GM21447 (cell line): ENCODE measurements around the gene SEZ6.

Source experiments
- ATAC-seq: cut with Tn5 transposase; IDR thresholded peaks from one replicate; pipeline ENCODE4 v1.9.1; 2021; ENCODE audit not compliant: unreplicated experiment

The SEZ6 gene

DNA sequence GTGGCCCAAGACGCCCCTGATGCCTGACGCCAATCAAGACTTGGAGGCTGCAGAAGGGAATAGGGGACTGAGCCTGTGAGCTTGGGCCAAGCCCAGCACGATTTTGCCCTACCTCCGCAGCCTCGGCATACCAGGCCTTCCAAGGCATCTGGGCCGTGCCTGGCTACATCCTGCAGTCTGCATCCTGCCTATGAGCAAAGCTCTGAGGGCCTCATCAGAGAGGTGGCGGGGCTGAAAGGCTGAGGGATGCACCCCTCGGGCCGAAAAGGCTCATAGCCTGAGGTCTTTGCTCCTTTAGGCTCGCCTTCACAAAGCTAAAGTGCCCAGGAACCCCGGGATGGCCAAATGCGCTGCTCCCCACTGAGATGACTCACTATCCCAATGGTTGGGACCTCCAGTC lies 2.5 kb downstream of the SEZ6 start:
- no peak for ATAC-seq

DNA sequence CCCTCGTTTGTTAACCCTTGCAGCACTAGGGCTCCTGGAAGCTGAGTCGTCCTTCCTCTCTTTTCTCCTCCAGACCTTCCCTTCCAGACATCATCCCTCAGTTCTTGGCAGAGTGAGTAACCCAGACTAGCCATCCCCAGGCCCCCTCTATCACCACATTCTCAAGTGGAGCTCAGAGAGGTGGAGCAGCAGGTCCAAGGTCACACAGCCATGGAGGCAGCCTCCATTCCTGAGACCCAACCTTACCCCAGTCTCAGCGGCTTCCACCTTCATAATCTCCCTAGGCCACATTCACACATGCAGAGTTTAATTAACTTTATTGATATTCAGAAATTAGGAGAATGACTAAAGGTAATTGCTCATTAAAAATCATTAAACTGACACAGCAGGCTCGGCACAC lies 3.0 kb downstream of the SEZ6 start:
- no peak for ATAC-seq

DNA sequence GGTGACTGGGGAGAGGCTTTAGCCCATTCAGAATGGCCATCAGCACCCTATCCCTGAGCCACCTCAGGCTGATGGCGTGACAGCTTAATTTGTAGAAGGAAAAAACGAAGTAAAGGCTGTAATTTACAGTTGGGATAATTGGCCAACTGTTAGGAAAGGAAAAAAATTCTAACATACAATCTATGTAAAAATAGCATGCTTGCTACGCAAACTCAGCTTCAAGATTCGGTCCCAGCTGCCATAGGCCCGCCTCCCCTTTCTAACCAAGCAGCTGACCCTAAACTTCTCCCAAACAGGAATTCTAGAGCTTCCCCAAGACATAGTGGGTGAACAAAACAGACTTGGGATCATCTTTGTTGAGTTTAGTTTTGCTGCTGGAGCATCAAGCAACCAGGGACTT lies 4.9 kb downstream of the SEZ6 start:
- no peak for ATAC-seq

DNA sequence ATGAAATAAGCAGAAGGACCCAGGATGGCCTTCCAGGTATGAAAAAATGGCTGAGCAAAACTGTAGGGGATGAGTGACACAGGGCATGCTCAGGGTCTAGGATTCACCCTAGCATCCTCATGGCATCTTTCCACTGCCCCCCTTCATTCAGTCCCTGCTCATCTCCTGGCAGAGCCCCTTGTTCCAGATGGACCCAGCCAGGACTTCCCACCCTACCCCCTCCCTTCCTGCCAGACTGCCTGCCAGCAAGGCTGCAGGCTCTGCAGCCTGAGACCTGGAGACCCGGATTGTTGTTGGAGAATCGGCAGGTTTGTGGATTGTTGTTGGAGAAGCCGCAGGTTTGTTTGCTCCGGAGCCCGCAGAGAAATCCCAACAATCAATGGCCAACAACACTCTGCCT lies 6.6 kb downstream of the SEZ6 start:
- ATAC-seq: no peak

DNA sequence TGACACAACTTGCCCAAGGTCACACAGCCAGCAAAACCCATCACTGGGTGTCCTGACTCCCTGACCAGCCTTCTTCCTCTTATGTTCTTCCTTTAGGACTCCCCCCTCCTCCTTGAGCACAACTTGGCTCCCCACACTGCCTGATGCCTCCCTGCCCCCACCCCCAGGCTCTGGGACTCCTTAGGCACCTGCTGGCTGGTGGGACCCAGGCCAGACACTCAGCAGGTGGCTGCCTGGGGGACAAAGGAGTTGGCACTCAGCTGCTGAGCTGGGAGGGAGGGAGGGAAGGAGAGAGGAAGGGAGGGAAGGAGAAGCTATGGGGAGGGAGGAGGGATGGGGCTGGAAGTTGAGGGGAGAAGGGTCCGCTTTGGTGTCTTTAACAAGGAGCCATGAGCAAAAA lies 8.0 kb downstream of the SEZ6 start:
- no peak for ATAC-seq

DNA sequence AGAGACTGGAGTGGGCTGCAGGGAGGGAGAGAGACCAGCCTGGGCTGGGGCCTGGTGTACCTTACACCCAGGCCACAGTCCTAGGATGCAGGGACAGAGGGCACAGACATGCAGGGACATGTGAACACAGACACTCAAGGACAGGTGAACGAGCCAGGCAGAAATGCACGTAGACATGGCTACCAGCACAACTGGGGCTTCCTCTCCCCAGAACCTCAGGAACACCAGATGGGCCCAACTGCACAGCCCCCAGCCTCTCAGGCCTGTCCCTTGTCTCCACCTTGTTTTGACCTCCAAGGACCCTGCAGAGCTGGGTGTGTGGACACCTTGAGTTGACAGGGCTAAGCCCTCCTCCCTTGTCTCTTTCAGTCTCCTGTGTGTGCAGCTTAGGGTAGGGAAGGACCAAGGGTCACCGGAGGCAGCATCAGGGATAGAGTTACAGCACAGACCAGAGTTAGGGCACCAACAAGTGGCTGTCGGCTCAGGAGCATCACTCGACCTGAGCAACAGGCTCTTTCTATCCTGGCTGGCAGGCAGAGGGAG lies 9.2 kb downstream of the SEZ6 start:
- ATAC-seq: no peak

DNA sequence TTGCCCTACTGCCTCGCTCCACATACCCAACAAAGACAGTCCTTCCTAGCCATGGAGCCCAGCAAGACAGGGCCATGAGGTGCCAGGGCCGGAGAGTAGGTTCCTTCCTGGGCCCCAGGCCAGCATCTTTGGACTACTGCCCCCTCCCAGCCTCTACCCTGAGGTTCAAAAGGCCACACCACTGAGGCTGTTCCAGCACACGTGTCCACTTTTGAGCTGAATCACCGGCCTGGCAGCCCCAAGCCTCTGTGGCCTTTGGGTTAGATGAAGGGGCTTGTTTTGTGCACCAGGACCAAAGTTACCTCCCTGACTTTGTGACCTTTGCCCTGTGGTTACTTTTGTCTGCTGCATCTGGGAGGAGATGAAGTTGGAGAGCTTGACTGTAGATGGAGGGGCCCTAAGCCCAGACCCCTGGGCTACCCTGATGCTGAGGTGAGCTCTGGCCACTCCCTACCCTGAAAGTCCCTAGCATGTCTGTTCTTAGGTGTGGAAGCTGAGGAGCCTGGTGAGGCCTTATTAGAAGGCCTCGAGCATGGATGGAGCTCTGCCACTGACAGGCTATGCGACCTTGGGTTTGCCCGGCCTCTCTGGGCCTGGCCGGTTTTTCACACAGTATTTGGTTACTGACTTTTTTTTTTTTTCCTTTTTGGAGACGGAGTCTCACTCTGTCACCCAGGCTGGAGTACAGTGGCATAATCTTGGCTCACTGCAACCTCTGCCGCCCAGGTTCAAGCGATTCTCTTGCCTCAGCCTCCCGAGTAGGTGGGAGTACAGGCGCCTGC lies 12.0 kb downstream of the SEZ6 start:
- no peak for ATAC-seq

DNA sequence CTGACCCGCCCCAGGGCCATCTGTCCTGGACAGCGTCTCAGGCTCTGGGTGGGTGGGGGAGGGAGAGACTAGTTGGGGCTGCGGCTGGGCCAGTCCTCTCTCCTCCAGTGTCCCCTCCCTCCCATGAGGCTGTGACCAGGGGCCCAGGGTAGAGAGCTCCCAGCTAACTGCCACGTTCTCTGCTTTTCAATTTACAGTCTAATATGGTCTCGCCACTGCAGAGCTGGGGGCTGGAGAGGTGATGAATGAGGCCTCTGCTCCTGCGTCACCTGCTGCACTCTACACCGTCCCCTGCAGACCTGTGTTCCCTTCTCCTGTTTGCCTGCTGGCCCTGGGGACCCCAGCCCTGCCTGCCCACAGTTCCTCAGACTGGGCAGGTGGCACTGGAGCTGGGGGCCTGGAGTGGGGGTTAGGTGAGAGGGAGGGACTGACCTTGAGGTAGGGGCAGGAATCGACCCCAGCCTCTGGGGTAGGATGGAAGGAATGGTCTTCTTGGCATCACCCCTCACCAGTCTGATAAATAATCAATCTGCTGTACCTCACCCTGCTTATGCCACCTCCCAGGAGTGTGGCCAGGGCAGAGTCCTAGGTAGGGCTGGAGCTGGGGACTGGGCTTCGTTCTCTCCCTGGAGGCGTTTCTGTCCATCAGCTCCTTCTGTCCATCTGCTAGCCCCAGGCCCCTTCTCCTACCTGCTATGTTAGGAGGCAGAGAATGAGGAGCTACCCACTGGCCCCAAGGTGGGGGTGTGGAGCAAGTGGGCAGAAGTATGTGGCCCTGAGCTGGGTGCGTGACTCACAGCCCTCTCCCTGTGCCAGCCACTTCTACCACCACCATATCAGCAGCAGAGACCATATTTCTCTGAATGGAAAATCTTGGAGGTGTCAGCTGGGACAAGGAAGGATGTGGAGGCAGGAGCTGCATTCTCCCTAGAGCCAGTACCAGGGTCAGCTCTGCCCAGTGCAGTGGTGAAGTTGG lies 12.9 kb downstream of the SEZ6 start:
- ATAC-seq: no peak

DNA sequence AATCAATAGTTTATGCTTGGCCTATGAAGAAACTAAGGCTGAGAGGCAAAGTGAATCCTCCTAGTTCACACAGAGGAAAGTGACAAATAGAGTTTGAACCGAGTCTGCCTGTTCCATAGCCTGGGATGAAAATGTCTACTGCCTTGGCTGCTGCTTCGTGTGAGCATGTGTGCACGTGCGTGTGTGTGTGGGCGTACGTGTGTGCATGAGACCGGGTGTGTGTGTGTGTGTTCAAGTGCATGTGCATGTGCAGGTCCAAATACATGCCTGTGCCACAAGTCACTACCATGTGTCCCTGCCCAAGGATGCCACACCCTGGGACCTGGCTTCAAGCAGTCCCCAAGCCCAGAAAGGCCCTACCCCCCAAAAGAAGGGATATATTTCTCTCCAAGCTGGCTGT lies 13.6 kb downstream of the SEZ6 start:
- ATAC-seq: no peak

DNA sequence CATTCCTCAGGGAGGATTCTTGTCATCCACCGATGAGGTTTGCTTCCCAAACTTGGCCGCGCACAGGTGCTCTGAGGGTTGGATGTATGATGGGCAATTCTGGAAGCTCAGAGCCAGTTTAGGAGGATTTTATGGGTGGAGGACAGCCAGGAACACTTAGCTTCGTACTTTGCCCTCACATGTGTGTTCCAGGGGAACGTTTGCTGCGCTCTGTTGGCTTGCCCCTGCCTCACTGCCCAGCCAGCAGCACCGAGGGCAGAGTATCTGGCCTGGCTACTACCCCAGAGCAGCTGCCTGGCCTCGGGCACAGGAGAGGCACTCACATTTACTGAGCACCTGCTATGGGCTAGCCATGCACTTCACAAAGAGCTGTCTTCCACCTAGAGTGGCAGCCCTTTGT lies 14.1 kb downstream of the SEZ6 start:
- ATAC-seq: no peak

DNA sequence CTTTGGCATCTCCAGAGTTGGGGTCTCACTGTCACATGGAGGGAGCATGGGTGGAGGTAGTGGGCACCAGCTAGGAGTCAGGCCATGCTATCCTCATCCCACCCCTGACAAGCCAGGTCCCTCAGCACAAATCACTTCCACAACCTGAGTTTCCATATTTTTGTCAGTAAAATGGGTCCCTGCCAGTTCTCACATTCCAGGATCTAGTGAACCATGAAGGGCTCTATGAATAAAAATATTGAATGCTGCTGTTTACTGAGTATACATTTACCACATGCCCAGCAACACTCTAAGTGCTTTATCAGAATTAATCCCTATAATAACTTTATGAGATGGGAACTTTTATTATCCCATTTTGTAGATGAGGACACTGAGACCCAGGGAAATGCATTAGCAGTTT lies 16.8 kb downstream of the SEZ6 start:
- ATAC-seq: no peak

DNA sequence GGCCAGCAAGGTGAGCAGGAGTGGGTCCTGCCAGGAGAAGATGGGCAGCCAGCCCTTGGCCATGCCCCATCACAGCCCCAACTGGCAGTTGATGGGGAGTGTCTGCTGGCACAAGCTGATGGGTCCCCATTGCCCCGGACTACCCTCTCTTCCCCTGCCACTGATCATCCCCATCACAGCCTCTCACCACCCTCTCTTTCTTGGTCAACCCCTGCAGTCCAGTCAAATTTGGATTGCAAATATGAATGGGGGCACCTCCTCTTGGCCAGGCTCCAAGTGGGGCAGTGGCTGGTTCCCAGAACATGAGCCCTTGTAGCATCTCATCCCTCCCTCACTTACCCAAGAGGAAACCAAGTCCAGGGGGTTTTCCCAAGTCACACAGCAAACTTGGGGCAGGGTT lies 17.4 kb downstream of the SEZ6 start:
- no peak for ATAC-seq

DNA sequence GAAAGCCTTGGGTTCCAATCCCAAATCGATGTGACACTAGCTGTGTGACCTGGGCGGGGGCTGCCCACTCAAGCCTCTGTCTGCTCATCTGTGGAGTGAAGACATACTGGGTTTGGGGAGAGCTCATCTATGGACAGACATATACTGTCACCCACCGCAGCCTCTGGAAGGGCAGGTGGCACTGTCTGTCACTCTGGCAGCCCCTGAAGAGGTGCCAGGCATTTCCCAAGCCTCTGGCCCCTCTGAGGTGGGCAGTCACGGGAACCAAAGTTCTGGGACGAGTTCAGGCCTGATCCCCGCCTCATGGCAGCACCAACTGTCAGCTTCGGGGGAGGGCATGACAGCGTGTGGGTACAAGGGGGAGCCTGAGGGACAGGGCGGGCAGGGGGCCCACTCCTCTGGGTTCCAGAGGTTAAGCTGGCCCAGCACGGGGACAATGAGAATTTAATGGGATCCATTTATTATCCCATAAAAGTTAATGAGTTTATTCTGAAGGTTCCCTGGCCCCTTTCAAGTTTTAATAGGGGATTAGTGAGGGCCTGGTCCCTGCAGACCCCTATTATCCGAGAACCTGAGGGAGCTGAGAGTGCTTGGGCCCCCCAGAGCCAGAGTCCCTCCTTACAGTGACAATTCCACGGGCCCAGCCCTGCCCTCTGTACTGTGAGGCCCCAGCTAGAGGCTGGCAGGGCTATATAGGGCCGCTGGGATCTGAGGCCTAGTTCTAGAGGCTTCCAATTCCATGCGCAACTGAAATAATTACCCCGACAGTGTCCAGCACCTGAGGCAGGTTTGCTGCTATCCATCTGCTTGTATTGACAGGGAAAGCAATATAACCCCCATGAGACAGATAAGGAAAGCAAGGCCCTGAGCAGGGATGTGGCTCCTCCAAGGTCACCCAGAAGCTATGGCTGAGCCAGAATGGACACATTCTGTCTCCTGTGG lies 18.8 kb downstream of the SEZ6 start:
- no peak for ATAC-seq

DNA sequence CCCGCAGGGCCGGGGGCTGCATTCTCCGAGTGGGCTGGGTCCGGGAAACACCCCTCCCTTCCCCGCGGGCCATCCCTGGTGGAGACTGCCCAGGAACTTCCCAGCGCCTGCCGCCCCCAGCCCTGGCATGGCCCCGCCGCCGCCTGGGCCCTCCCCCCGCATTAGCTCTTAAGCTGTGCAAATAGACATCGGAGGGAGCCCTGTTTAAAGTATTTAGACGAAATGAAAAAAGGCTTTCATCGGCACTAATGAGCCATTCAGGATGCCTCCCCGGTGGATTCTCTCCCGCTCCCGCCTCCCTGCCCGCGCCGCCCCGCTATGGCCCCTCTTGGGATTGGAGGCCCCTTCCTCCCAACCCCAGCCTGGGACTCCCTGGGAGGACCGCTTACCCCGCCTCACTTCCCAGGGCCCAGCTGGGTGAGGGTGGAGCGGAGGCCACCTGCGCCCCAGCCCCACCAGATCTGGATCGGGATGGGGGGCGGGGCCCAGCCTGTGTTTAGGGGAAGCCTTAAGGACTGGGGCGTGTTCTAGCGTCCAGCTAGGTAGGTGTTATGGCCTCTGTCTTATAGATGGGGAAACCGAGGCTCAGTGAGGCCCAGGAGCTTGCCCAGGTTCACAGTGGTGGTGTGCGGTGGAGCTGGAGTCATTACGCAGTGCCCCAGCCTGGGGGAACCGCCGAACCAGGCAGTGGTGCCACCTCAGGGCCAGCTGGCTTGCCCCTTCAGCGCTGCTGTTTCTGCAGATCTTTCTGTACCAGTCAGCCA lies 19.7 kb downstream of the SEZ6 start:
- ATAC-seq: no peak

DNA sequence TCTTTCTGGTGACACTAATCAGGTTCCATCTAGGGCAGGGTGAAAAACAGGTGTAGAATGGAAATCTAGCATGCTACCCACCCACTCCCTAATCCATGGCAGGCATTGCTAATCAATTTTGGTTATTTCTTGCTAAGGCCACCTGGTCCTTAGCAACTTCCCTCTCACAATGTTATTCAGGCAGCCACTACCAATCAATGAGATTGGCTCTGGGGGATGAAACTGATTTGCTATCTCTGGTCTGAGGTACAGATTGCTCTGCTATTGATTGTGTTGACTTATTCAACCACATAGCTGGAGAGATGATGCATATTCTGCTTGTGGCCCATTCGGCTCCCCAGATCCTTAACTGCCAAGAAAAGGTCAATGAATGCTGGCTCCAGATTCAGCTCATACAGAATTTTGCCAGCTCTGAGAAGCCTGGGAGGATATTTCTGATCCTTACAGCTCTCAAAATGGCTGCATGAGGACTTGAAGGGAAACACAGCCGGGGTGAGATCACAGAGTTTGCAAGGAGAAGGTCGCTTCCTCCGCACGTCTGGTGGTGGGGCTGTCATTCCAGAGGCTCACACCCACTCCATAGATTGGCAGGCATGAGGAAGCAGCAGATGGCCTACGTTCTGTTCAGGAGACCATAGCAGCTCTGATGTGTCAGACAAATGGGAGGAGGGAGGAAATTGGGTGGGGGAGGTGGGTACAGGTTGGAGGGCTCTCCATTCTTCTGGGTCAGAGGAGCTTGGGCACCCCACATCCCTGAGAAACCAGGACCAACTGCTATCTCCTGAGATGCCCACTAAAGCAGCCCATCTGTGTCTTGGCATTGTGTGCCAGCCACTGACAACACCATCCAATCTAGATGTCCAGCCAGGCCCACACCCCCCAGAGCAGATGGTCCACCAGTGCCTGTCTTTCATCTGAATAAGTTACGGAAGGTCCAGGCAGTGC lies 22.3 kb downstream of the SEZ6 start:
- ATAC-seq: no peak

DNA sequence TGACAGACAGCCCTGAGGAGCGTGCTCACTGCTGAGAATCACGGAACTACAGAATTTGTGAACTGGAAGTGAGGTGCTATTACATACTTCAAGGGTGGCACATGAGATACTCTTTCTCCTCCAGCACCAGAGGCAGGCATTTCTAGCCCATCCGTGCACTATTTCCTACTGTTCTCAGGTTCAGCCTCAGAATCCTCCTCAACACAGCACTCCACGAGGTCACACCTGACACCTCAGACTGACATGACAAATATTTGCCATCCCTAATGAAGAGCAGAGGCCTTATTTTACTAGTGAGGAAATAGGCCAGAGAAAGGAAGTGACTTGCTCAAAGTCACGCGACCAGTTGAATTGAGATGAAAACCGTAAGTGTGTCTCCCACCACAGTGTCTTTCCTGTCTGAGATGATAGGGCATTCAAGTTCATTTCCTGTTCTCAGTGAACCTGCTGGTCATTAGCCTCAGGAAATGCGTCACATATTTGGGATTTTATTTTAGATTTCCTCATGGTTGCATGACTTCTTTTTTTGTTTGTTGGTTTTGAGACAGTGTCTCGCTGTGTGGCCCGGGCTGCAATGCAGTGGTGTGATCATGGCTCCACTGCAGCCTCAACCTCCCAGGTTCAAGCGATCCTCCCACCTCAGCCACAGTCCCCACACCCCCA lies 23.6 kb downstream of the SEZ6 start:
- ATAC-seq: peak; percentile 82

DNA sequence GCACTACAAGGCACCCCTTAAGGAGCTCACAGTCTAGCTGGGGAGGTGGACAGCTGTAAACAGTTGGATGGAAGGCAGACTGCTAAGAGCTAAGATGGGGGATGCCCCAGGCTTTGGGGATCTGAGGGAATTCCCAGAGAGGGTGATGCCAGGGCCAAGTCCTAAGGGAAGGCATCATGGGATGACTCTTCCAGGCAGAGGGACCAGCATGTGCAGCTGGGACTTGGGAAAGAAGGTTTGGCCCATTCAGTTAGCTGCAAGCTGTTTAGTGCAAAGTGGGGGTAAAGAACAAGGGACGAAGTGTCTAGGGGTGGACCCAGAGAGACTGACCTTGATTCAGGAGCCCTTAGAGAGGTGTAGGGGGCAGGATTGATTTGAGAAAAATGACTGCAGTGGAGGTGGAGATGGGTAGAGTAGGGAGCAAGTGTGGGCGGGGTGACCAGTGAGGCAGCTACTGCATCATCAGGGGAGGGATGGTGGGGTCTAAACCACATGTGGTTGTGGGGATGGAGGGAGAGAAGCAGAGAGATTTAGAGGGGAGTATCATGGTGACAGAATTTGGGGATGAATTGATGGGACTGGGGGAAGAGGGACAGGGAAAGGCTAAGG lies 27.4 kb downstream of the SEZ6 start:
- no peak for ATAC-seq
